ENCODE results near the gene PIEZO1.

Gene PIEZO1

GRCh38 chr16:88827727-88828126 lies 42.7 kb upstream of the PIEZO1 start:
- no peaks in the 10 kb centered on the region for H3K4me1 ChIP-seq (ENCODE audit: control insufficient read depth, low read length)
- no peaks in the 10 kb centered on the region for H3K27me3 ChIP-seq (ENCODE audit: control insufficient read depth, low read length)
- no peaks in the 10 kb centered on the region for H3K9me3 ChIP-seq (ENCODE audit: control insufficient read depth, insufficient read depth, low read length)
- no peak overlapping the region for H3K4me2 ChIP-seq (ENCODE audit: low read length)
- H3F3A ChIP-seq (ENCODE audit: control insufficient read depth, insufficient read depth) = no peaks in the 10 kb centered on the region
- H3K36me3 ChIP-seq (ENCODE audit: control insufficient read depth, low read length) = no peaks in the 10 kb centered on the region
- no peaks in the 10 kb centered on the region for H3K9me2 ChIP-seq (replicated peaks; ENCODE audit: control insufficient read depth, low read length)
- H4K20me1 ChIP-seq (ENCODE audit: control insufficient read depth, insufficient read depth, low read depth, low read length) = no peaks in the 10 kb centered on the region
- H3K79me2 ChIP-seq (ENCODE audit: control insufficient read depth, low read length) = no peaks in the 10 kb centered on the region
- no peak for TF ChIP-seq EZH2phosphoT487 (IDR thresholded peaks at IDR 0.05; ENCODE audit: borderline replicate concordance, low read length)
- no peak for TF ChIP-seq CTCF (IDR thresholded peaks at IDR 0.05; ENCODE audit: low read depth, low read length, poor library complexity, severe bottlenecking)
- H3K27ac ChIP-seq (ENCODE audit: low read depth, low read length) = no peak overlapping the region
- H3K4me3 ChIP-seq (ENCODE audit: low read length) = no peak overlapping the region

- Histone ChIP-seq H3K27me3 (ENCODE audit: control insufficient read depth, low read length) (no peaks in the 10 kb centered on the region), H3K4me2 (ENCODE audit: low read length) (no peak overlapping the region), H3K27ac (ENCODE audit: low read depth, low read length) (no peak overlapping the region), H3K9me2 (replicated peaks; ENCODE audit: control insufficient read depth, low read length) (no peaks in the 10 kb centered on the region), H3K9me3 (ENCODE audit: control insufficient read depth, insufficient read depth, low read length) (no peaks in the 10 kb centered on the region), H4K20me1 (ENCODE audit: control insufficient read depth, insufficient read depth, low read depth, low read length) (no peaks in the 10 kb centered on the region), H3F3A (ENCODE audit: control insufficient read depth, insufficient read depth) (no peaks in the 10 kb centered on the region), H3K4me3 (ENCODE audit: low read length) (no peak overlapping the region), H3K79me2 (ENCODE audit: control insufficient read depth, low read length) (no peaks in the 10 kb centered on the region), H3K4me1 (ENCODE audit: control insufficient read depth, low read length) (no peaks in the 10 kb centered on the region), H3K36me3 (ENCODE audit: control insufficient read depth, low read length) (no peaks in the 10 kb centered on the region)
- TF ChIP-seq EZH2phosphoT487 (IDR thresholded peaks at IDR 0.05; ENCODE audit: borderline replicate concordance, low read length) = no peak
- TF ChIP-seq CTCF (IDR thresholded peaks at IDR 0.05; ENCODE audit: low read depth, low read length, poor library complexity, severe bottlenecking) = no peak
These were observed 41.2 kb upstream of the PIEZO1 start for GRCh38 chr16:88826070-88826840.

- no peaks in the 10 kb centered on the region for H4K20me1 ChIP-seq (ENCODE audit: control insufficient read depth, insufficient read depth, low read depth, low read length)
- no peaks in the 10 kb centered on the region for H3K9me2 ChIP-seq (replicated peaks; ENCODE audit: control insufficient read depth, low read length)
- no peak overlapping the region for H3K4me2 ChIP-seq (ENCODE audit: low read length)
- no peak for TF ChIP-seq CTCF (IDR thresholded peaks at IDR 0.05; ENCODE audit: low read depth, low read length, poor library complexity, severe bottlenecking)
- TF ChIP-seq EZH2phosphoT487 (IDR thresholded peaks at IDR 0.05; ENCODE audit: borderline replicate concordance, low read length) = no peak
- H3K4me1 ChIP-seq (ENCODE audit: control insufficient read depth, low read length) = no peaks in the 10 kb centered on the region
- H3K9me3 ChIP-seq (ENCODE audit: control insufficient read depth, insufficient read depth, low read length) = no peaks in the 10 kb centered on the region
- H3K27ac ChIP-seq (ENCODE audit: low read depth, low read length) = no peak overlapping the region
- no peak overlapping the region for H3K4me3 ChIP-seq (ENCODE audit: low read length)
- no peaks in the 10 kb centered on the region for H3K36me3 ChIP-seq (ENCODE audit: control insufficient read depth, low read length)
- H3K27me3 ChIP-seq (ENCODE audit: control insufficient read depth, low read length) = no peaks in the 10 kb centered on the region
- no peaks in the 10 kb centered on the region for H3K79me2 ChIP-seq (ENCODE audit: control insufficient read depth, low read length)
- no peaks in the 10 kb centered on the region for H3F3A ChIP-seq (ENCODE audit: control insufficient read depth, insufficient read depth)
These were observed 40.1 kb upstream of the PIEZO1 start for GRCh38 chr16:88825146-88825545.

Data from DOHH2 (cell line).